HG03064 (cell line): ENCODE data around the gene PARD6A.

Experiments used
- ATAC-seq: cut with Tn5 transposase; IDR thresholded peaks from one replicate; pipeline ENCODE4 v1.9.1; 2021; ENCODE audit warnings: low read depth; ENCODE audit not compliant: unreplicated experiment

PARD6A gene

DNA sequence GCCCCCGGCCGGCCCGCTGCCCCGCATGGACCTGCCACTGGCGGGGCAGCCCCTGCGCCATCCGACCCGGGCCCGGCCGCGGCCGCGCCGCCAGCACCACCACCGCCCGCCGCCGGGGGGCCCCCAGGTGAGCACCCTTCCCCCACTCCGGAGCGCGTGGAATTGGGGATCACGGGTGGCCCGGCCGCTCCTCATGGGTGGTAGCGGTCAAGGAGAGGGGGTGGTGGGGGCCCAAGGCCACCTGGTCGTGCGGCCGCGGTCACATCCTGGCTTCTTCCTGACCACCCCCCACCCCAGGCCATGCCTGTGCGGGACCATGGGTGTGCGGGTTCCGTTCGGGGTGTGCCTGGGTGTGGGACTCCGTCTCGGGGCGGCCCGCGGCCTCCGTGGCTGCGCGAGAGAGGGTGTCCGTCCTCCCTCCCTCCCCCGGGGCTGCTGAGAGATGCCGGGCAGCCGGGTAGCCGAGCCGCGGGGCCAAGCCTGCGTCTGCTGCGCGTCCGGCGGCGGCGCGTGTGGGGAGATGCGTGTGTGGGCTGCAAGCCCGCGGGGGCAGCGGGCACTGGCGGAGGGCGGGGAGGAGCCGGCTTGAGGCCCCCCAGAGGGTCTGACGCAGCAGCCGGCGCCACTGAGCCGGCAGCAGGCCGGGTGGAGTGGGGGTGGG lies 7.5 kb upstream of the PARD6A start:
- no peak for ATAC-seq

DNA sequence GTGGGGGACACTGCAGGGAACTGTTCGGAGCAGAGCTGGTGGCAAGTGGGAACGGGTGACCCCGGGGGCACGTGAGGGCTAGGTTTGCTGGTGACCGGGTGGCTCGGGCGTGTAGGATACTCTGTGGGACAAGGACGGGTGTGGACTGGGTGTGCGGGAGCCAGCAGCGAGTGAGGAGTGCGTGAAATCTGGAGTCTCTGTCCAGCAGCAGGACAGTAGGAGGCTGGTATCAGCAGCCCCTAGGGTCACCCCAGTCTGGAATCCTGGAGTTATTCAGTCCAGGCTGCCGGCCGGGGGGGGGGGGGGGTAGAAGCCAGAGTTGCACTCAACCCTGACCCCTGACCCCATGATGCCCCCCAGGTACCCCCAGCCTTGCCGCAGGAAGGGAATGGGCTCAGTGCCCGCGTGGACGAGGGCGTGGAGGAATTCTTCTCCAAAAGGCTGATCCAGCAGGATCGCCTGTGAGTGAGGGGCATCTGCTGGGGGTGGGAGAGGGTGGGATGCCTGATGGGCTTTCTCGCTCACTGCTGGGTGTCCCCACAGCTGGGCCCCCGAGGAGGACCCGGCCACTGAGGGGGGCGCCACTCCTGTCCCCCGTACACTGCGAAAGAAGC lies 6.9 kb upstream of the PARD6A start:
- no peak for ATAC-seq

DNA sequence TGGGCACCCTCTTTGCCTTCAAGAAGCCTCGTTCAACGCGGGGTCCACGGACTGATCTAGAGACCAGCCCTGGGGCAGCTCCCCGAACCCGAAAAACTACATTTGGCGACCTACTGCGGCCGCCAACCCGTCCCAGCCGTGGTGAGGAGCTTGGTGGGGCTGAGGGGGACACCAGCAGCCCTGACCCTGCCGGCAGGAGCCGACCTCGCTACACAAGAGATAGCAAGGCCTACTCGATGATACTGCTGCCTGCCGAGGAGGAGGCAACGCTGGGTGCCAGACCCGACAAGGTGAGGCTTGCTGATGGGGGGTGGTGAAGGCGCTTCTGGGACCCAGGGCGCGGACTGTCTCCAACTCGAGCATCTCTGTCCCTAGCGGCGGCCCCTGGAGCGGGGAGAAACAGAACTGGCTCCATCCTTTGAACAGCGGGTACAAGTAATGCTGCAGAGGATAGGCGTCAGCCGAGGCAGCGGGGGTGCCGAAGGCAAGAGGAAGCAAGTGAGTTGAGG lies 6.3 kb upstream of the PARD6A start:
- ATAC-seq, result no peak

DNA sequence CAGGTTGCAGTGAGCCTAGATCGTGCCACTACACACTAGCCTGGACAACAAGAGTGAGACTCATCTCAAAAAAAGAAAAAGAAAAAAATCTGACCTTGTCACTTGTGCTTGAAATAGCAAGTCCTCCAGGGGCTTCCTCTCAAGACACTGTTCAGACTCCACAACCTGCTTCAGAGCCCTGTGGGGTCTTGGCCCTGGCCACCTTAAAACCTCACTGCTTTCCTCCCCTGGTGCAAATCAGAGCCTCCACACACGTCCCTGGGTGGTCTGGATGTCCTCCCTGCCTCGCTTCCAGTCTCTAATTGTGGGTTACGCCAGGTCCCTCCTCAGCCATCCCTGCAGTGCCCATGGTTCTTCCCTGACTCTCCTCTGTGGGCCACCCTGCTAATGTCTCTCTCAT lies 5.4 kb upstream of the PARD6A start:
- no peak for ATAC-seq

DNA sequence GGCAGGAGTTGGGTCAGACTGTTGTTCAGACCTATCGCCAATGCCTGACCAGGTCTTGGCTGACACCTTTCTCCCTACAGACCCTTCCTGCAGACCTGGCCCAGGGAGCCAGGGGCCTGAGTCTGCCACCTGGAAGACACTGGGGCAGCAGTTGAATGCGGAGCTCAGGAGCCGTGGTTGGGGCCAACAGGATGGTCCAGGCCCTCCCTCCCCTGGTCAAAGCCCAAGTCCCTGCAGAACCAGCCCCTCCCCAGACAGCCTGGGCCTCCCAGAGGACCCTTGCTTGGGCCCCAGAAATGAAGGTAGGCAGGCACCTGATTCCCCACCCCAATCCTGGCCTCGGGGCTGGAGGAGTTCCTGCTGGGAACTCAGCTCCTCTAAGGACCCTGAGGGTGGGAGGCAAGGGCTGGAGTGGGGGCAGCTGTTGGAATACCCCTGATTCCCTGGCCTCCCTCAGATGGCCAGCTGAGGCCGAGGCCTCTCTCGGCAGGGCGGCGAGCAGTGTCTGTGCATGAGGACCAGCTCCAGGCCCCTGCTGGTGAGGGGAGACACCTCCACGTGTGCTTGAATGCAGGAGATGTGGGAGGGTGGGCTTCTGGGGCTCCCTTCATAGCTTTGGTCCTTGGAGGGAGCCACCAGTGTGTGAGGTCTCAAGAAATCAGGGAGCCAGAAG lies 4.3 kb upstream of the PARD6A start:
- no peak for ATAC-seq

DNA sequence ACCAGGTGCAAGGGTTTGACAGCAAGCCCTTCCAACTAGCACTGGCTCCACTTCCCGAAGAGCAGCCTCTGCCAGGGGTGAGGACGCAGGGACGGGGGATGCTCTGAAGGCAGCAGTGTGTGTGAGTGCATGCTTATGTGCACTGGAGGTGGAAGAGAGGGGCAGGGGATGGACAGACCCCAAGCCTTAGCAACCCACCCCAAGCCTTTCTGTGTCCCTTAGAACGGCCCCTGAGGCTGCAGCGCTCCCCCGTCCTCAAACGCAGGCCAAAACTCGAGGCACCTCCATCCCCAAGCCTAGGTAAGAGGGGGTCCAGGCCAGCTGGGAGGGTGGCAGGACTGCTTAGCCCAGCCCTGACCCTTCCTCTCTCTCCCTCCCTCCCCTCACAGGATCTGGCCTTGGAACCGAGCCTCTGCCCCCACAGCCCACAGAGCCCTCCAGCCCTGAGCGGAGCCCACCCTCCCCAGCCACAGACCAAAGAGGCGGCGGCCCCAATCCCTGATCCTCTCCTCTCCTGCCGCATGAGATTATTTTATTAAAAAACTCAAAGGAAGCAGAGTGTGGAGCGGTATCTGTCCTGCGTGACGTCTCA lies 3.6 kb upstream of the PARD6A start:
- ATAC-seq, result no peak

DNA sequence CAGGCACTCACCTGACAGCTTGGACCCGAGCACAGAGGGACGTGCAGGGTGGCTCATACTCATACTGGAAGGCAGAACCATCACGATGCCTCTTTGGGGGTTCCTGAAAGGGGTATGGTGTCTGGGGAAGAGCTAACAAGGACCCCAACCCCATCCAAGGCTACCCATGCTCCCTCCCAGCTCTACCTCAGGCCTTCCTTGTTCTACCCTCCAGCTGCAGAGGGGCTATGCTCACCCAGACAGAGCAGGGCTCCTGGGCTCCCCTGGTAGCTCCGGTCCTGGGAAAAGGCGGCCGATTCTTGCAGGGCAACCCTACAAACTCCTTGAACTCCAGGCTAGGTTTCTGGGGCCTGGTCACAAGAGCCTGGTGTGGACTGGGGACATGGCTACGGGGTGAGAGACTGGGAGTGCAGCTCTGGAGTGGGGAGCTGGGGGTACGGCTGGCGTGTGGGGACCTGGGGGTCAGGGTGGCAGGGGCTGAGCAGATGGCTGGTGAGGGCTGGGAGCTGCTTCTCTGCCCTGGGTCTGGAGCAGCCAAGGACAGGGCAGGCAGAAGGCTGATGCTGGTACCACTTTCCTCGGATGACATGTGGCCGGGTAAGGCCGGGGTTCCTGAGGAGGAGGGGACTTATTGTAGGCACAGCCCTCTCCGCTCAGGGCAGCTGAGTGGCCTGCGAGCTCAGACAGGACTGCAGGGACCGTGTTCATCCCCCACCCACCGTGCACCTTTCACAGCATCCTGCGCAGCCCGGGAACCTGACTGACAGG lies 2.8 kb upstream of the PARD6A start:
- no peak for ATAC-seq

DNA sequence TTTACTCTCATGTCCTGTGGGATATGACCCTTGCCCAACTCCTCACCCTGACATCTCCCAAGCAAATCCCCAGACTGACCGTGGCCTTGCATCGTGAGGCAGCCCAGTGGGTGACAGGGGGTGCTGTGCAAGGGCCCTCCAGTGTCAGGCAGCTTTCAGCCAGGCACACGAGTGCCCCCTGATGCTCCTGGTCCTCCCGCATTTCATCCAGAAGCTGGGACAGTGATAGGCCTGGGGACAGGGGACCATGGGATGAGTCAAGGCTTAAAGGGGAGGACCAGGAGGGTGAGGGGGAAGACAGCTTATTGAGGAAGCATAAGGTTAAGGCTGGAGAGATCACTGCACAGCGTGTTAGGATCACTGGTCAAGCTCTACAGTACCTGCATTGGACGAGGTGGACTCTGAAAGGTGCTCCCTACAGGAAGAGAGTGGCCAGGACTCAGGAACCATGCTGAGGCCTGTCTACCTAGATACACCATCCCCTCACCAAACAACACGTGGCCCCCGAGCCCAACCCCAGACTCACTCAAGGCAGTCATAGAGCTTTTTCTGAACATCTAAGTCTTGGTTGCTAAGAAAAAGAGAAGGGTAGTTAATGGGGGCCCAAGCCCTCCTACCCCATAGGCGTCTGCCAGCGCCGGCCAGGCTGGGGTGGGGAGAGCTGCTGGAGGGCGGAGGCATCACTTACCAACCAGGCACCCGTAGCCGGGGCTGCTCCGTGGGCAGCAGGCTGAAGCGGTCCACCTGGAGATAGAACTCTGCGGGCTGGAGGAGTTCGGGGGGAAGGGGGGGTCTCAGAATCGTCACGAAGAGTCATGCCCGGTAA lies 1.7 kb upstream of the PARD6A start:
- ATAC-seq, result no peak

DNA sequence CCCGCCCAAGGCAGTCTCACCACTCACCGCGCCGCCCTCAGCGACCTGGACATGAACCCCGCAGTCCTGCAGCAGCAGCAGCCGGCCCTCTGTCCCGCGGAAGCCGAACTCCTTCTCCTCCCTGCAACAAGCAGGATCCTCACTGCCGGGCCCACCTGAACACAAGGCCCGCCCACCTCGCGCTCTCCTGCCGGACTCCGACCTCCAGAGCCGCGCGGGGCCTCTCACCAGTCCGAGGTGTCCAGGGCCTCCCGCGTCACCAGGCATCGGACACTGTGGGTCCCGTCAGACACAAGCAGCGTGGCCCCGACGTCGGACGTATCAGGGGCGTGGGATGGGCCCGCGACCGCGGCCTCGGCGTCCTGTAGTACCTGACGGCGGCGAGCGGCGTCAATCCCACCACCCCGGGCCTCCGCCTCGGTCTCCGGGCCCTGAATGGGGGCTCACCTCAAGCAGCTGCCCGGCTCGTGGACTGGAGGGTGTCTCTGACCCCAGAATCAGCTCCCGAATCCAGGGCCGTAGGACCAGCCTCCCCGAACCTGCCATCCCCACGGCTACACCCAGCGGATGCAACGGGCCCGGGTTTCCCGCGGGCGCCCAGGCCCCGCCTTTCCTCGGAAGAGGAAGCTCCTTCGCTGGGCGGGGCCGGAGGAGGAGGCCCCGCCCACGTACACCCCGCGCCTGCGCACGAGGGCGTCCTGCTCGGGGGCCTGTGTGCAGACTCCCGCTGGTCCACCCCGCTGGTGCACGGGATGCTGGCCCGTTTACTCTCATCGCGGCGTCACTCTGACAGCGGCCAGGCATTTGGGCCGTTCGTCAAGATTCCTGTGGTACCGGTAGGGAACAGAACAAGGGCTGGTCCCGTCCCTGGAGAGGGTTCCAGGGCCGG lies 841 bp upstream of the PARD6A start, which contains the start of gene ACD:
Gene ACD (minus strand): TSS at position 586 of the 889 bp plus-strand sequence. CDS start 40 bp downstream, at position 546.
- ATAC-seq, result peak; percentile 45

DNA sequence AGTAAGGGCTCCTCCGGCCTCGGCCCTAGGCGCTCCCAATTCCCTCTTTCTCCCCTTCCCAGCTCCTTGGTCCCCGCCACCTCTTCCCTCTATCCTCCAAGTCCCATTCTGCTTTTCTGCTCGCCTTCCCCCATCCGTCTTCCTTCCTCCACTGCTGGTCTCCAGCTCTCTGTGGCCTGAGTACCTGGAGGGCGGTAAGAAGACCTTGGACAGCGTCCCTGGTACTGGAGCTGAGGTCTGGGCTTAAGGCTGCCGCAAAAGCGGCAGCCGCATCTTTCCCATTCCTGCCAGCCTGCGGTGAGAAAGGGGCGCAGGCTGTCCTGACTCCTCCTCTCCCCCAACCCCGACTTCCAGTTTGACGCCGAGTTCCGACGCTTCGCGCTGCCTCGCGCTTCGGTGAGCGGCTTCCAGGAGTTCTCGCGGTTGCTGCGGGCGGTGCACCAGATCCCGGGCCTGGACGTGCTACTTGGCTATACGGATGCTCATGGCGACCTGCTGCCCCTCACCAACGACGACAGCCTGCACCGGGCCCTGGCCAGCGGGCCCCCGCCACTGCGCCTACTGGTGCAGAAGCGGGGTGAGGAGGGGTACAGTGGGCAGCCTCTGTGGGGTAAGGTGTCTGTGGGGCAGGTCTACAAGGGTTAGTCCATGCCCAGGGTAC lies 471 bp downstream of the PARD6A start:
- no peak for ATAC-seq

DNA sequence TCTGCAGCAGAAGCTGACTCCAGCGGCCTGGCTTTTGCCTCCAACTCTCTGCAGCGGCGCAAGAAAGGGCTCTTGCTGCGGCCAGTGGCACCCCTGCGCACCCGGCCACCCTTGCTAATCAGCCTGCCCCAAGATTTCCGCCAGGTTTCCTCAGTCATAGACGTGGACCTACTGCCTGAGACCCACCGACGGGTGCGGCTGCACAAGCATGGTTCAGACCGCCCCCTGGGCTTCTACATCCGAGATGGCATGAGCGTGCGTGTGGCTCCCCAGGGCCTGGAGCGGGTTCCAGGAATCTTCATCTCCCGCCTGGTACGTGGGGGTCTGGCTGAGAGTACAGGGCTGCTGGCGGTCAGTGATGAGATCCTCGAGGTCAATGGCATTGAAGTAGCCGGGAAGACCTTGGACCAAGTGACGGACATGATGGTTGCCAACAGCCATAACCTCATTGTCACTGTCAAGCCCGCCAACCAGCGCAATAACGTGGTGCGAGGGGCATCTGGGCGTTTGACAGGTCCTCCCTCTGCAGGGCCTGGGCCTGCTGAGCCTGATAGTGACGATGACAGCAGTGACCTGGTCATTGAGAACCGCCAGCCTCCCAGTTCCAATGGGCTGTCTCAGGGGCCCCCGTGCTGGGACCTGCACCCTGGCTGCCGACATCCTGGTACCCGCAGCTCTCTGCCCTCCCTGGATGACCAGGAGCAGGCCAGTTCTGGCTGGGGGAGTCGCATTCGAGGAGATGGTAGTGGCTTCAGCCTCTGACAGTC lies 1.3 kb downstream of the PARD6A start:
- no peak for ATAC-seq

DNA sequence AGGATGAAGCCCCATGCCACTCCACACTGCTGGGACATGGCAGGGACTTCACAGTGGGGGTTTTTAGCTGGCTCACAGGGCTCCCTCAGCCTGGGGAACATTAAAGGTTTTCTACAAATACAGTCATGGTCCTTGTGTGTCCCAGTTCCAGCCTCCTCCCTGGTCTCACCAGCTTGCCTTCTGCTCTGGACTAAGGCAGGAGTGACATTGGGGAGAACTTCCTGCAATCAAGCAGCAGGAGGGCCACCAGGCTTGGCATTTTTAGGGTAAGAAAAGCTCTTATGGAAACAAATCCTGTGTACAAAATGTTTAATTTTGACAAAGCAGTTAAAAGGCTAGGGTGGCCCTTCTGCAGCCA lies 1.9 kb downstream of the PARD6A start:
- no peak for ATAC-seq

DNA sequence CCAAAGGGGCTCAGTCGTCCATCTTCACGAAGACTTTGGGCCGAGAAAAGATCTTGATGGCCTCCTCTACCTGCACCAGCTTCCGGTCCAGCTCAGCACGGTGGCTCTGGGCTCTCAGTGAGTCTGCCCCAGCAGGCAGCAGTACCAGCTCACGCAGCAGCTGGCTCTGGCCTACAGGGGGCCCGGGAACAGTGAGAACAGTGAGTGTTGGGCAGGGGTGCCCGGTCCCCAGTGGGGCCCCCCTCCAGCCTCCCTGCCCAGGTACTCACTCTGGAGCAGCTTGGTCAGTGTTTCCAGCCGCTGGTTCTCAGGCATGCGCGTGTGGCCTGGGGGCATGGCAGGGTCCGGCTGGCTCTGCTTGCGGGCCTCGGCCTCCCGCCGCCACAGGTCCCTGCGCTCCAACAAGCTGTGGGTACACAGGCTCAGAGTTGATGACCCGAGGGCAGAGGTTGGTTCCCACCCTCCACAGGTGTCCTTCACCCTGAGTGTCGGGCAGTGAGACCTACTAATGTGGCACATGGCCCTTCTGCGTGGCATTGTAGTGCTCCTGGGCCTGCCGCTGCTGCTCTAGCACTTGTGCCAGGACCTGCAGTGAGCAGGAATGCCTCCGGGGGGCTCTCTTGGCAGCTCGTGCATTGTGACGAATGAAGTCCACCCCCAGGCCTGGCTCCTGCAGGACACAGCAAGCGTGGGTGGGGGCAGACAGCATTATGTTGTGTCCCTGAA lies 2.6 kb downstream of the PARD6A start:
- ATAC-seq, result no peak

DNA sequence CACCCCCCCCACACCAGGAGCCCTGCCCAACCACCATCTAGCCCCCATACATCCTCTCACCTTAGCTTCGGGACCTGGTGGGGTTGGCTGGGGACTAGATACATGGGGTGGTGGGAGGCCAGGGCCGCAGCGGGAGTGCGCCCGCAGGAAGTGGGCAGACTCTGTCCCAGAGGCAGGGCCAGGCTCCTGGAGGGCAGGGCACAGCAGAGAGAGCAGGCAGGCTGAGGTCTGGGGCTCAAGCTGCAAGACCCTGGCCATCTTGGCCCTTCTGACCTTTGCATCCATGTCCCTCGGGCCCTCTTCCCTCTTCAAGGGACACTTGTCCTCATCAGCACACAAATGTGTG lies 3.1 kb downstream of the PARD6A start:
- no peak for ATAC-seq

DNA sequence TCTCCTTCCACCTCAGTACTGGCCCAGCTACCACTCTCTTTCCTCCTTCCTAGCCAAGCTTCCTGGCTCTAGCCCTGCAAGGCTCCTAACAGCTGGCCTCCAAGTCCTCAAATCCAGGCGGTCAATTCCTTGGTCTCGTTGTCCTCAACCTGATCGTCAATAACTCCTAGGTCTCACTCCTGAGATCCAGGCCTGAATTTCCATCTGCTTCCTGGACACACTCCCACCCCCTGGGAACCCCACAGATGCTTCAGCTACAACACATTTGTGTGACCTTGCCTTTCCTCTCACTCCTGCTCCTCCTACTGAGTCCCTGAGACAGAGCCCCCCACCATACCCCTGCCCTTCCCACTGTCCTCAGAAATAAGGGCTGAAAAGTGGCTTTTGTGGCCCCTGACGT lies 3.5 kb downstream of the PARD6A start:
- ATAC-seq, result no peak

DNA sequence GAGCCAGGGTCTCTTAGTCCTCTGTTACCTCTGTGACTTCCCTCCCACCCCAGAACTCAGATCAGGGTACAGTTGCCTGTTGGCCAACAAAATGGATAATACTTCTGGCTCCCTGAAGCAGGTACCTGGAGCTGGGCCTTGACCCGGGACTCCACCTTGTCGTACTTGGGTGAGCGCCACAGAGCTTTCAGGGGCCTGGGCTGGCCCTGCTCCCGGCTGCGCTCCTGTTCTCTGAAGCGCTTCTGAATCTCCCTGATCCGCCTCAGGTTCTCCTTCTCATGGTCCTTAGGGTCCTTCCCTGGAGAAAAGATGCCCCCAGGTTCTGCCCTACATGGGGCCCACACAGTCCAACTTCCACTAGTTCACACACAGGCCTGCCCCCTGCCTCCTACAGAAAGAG lies 4.1 kb downstream of the PARD6A start:
- ATAC-seq, result no peak

DNA sequence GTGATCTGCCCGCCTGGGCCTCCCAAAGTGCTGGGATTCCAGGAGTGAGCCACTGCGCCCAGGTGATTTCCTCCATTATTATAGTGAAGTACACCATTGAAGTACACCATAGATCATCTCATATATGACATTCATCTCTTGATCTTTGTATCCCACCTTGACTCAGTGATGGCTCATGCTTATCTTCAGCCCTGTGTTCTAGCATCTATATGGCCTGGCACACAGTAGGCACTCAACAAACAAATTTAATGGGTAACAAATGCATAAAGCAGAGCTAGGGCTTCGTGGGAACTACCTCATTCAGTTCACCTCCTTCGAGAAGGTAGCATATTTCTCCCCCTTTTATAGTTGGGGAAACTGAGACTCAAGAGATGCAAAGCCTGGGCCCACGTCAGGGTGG lies 4.8 kb downstream of the PARD6A start:
- ATAC-seq, result no peak
